ENCODE measurements around the gene IGSF3. TPM values are rescaled to one million over a fixed set of nuclear protein-coding genes. Genes with fewer than 3 reads are reported as not detected.

The IGSF3 gene
- total RNA-seq, 4 donors from 2014 or later, result 15.7 to 63.2 (median 49.2) TPM

DNA sequence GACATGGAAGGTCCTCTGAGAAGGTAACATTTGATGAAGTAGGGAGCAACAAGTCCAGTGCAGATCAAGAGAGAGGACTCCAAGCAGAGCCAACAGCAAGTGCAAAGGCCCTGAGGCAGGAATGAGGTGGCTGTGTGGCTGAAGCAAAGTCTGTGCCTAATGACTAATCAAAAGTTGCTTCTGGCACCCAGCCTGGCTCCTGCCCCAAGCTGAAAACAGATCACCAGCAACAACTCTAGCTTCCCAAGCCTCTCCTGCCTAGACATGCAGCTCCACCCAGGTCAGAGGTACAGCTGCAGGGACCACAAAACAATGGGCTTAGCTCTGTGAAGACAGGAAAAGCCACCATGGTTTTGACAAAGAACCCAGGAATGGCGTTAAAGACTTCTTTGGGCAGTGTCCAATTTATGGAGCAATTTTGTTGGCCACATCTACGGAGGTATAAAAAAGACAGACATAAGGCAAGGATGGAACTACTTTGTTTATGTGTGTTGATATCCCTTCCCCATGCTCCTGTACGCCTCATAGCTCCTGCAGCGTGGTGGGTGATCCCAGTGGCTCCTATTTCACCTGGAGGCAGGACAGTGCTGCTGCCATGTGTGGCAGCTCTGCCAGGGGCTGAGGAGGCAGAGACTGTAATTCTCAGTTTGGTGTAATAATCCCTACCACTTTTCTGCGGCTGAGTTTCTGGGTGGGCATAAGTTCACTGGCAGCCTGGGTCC is 26.4 kb upstream of the IGSF3 start:
- no peak for DNase-seq
- Histone ChIP-seq H3K9me3 (no peaks in the 10 kb centered on the region), H3K27ac (no peak overlapping the region), H3K4me1 (no peaks in the 10 kb centered on the region), H3K4me3 (no peak overlapping the region), H3K36me3 (no peaks in the 10 kb centered on the region), H3K27me3 (no peaks in the 10 kb centered on the region)
- TF ChIP-seq, protein P1, sequence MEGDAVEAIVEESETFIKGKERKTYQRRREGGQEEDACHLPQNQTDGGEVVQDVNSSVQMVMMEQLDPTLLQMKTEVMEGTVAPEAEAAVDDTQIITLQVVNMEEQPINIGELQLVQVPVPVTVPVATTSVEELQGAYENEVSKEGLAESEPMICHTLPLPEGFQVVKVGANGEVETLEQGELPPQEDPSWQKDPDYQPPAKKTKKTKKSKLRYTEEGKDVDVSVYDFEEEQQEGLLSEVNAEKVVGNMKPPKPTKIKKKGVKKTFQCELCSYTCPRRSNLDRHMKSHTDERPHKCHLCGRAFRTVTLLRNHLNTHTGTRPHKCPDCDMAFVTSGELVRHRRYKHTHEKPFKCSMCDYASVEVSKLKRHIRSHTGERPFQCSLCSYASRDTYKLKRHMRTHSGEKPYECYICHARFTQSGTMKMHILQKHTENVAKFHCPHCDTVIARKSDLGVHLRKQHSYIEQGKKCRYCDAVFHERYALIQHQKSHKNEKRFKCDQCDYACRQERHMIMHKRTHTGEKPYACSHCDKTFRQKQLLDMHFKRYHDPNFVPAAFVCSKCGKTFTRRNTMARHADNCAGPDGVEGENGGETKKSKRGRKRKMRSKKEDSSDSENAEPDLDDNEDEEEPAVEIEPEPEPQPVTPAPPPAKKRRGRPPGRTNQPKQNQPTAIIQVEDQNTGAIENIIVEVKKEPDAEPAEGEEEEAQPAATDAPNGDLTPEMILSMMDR (IDR thresholded peaks at IDR 0.05), result no peak
- TF ChIP-seq POLR2A (IDR thresholded peaks at IDR 0.05), result no peak

DNA sequence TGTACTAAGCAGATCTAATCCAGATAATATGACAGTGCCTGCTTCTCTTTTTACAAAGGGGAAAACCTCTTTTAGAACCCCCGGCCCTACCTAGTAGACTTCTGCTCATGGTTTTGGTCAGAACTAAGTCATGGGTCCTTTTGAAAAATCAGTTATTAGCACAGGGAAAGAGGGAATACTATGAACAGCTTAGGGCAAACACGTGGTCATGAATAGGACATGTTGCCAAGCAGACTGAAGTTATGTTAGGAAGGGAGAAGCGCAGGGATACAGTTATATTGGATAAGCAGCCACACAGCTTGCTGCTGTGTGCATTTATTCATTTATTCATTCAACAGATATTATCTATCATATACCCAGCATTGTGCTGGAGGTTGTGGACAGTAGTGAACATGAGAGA is 25.3 kb upstream of the IGSF3 start:
- DNase-seq, result no peak
- no peaks in the 10 kb centered on the region for H3K9me3 ChIP-seq
- H3K4me1 ChIP-seq, result no peaks in the 10 kb centered on the region
- H3K27ac ChIP-seq, result no peak overlapping the region
- H3K36me3 ChIP-seq, result no peaks in the 10 kb centered on the region
- no peak overlapping the region for H3K4me3 ChIP-seq
- TF ChIP-seq POLR2A (IDR thresholded peaks at IDR 0.05), result no peak
- TF ChIP-seq, protein P1 (IDR thresholded peaks at IDR 0.05), result no peak
- no peaks in the 10 kb centered on the region for H3K27me3 ChIP-seq

DNA sequence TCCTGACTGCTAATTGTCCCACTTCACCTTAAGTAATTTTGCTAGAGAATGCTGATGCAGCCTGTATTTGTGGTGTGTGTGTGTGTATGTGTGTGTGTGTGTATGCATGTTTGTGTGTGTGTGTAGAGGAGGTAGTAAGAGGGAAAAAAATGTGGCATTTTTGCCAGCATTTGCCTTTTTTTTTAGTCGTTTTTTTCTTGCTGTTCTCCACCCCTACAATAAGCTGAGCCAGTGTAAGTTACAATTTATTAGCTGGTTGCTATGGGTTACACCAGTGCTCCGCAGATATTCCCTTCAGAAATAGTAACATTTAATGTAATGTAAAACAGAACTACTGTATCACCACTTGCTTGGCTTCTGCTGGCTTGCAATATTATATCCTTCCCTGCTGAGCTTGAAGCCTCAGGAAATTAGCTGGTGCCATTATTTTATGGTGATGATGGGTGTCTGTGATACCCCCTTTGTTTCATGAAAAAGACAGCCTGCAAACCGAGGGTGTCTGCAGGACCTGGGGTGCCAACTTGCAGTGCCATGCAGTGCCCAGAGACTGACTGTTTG is 23.4 kb upstream of the IGSF3 start:
- H3K9me3 ChIP-seq, result no peaks in the 10 kb centered on the region
- H3K36me3 ChIP-seq, result no peaks in the 10 kb centered on the region
- no peak for DNase-seq
- TF ChIP-seq, protein P1 (IDR thresholded peaks at IDR 0.05), result no peak
- TF ChIP-seq POLR2A (IDR thresholded peaks at IDR 0.05), result no peak
- no peak overlapping the region for H3K4me3 ChIP-seq
- H3K27ac ChIP-seq, result no peak overlapping the region
- no peaks in the 10 kb centered on the region for H3K27me3 ChIP-seq
- H3K4me1 ChIP-seq, result no peaks in the 10 kb centered on the region

DNA sequence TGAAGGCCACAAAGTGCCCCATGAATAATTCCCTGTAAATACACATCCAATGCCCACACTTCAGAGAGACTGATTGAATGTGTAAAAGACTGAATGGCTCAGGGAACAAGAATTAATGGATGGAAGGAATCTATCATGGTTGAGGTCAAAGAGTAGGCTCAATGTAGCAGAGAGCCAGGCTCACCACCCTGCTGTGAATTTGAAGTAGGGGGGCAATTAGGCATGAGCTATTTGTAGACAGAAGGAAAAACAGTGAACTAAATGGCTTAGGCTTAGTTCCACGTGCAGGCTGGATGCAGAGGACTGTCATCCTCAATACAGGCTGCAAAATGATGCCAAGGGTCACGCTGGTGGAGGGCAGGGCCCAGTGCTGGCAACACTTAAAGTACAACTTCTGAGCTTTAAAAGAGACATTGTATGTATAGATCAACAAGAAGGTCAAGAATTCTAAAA is 22.9 kb upstream of the IGSF3 start:
- Histone ChIP-seq H3K27me3 (no peaks in the 10 kb centered on the region), H3K4me3 (no peak overlapping the region), H3K9me3 (no peaks in the 10 kb centered on the region), H3K27ac (no peak overlapping the region), H3K36me3 (no peaks in the 10 kb centered on the region), H3K4me1 (no peaks in the 10 kb centered on the region)
- no peak for DNase-seq
- no peak for TF ChIP-seq POLR2A (IDR thresholded peaks at IDR 0.05)
- TF ChIP-seq, protein P1 (IDR thresholded peaks at IDR 0.05), result no peak

DNA sequence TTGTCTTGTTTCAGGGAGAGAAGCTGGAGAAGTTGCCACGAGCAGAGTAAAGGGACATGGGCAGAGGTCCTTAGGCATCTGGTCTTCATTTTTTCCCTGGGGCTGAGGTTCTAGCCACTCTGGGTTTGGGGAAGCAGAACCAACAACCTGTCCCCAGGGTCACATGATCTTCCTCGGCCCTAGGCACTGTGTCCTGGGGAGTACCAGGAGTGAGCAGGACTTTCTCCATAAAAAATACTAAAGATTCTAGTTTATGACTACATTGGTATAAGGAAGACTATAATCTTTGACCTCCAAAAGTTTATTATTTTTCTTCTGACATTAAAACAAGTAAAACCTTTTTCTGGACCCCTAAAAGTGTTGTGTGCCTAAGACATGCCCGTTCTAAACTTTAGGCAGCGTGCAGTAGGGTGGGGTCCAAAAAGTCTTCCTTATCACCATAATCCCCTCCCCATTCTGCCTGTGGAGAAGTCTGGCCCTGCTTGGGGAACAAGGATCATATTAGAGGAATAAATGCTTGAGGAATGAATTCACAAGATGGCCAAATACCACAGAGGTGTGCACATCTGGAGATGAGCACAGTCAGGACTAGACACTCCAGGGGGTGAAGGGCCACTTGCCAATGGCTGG is 19.3 kb upstream of the IGSF3 start:
- no peak for DNase-seq
- H3K27me3 ChIP-seq, result no peaks in the 10 kb centered on the region
- H3K27ac ChIP-seq, result no peak overlapping the region
- H3K4me3 ChIP-seq, result no peak overlapping the region
- H3K9me3 ChIP-seq, result no peaks in the 10 kb centered on the region
- no peaks in the 10 kb centered on the region for H3K36me3 ChIP-seq
- TF ChIP-seq, protein P1 (IDR thresholded peaks at IDR 0.05), result no peak
- no peak for TF ChIP-seq POLR2A (IDR thresholded peaks at IDR 0.05)
- H3K4me1 ChIP-seq, result no peaks in the 10 kb centered on the region

Data from Peyer's patch (tissue), 4 donors.